GM18520 (cell line): ENCODE measurements around the gene DOC2A.
"Not testable (repeated sequence)": the region's sequence is repeated elsewhere in the genome, so short reads cannot be mapped to it uniquely, and the experiment has no call there.

Experiments used
- ATAC-seq: cut with Tn5 transposase; IDR thresholded peaks from one replicate; pipeline ENCODE4 v1.9.1; 2021; ENCODE audit not compliant: unreplicated experiment

DOC2A gene

GRCh38 chr16:30027588-30028437 is 17.0 kb upstream of the DOC2A start:
- ATAC-seq: no peak

DNA sequence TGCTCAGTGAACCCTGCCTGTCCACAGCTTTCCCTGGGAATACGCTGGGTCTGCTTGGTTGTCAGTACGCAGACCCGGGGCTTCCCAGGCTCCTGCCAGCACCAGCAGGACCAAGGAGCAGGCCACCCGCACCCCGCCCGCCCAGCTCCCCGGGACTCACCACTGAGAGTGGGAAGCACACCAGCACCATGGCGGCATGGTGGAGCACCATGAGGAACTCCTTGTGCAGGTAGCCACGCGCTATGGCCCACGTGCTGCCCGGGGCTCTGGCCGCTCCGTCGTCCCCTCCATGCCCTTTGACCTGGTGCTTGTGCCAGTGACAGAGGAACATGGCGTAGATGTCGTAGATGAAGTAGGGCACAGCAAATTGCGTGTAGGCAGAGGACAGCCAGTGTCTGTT is 15.6 kb upstream of the DOC2A start:
- ATAC-seq: no peak

DNA sequence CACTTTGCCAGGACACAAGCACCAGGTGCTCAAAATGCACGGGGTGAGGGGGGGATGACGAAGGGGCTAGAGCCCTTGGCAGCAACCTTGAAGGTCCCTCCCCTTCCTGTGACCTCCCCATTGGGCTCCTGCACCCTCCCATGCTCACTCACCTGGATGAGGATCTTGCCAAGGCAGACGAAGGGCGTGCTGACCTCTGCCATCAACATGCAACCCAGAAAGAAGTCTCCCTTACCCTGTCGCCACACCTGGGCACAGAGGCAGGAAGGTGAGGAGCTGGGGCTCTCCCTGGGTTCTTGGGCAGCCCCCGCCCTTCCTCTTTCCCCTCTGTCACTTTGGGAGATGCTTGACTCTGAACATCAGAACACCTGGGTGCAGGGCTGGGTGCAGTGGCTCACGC is 14.7 kb upstream of the DOC2A start:
- no peak for ATAC-seq

DNA sequence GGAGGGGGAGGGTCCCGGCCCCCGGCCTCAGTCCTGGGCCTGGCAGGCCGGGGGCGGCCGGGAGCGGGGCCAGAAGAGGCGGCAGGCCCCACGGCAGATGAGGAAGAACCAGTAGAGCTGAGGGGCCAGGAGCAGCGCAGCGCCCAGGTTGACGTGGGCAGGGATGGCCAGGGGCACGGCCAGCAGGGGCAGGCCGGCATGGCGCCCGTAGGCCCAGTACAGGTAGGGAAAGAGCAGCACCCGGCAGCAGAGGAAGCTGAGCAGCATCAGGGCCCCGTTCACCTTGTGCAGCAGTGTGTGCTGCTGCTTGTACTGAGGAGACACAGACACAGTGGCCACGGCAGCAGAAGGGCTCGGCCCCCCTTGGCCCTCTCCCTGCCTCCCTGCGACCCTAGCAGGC is 14.3 kb upstream of the DOC2A start:
- no peak for ATAC-seq

DNA sequence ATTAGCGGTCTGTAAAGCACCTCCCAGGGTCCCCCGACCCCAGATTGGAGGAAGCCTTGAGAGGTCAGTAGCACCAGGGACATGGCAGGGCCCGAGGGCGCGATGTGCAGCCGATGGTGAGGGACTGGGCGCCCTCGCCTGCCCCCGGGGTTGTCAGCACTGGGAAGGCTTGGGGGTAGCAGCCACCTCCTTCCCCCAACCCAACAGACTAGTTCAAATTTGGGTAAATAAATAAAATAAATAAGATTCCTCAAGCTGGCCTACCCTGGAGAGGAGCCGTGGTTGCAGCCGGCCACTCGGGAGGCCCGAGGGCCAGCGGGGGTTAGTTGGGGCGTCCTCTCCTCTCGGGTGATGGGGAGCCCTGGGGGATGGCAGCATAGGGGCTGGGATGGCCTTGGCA is 13.6 kb upstream of the DOC2A start:
- no peak for ATAC-seq

GRCh38 chr16:30023586-30023985 is 12.8 kb upstream of the DOC2A start:
- ATAC-seq: no peak

DNA sequence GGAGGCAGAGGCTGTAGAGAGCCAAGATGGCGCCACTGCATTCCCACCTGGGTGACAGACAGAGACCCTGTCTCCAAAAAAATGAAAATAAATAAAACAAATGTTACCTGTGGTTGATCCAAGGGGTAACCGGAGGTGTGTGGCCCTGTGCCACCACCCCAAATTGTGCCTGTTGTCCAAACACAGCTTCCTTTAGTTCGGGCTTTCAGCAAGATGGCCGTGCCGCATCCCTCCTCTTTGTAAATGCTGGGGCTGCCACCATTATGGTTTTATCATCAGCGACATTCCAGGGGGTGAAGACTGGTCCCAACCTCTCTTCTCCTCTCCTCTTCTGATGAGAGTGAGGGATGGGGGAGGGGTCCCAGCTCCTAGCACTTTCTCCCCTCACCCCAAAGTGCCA is 12.1 kb upstream of the DOC2A start, which contains the start of gene C16orf92:
Gene C16orf92, plus strand, starts transcription at position 312 of the 400 bp plus-strand sequence. CDS start 143 bp downstream, outside the sequence.
- no peak for ATAC-seq

- ATAC-seq: no peak
Observed at GRCh38 chr16:30018731-30019158, 7.9 kb upstream of the DOC2A start.

- ATAC-seq: not testable (repeated sequence)
Observed at GRCh38 chr16:30017937-30018336, 7.1 kb upstream of the DOC2A start.

GRCh38 chr16:30017277-30017656 is 6.4 kb upstream of the DOC2A start:
- no peak for ATAC-seq

- ATAC-seq: no peak
Observed at GRCh38 chr16:30016555-30017276, 5.9 kb upstream of the DOC2A start.

- not testable (repeated sequence) for ATAC-seq
Observed at GRCh38 chr16:30015450-30015849, 4.6 kb upstream of the DOC2A start.

- ATAC-seq: not testable (repeated sequence)
Observed at GRCh38 chr16:30012598-30012997, 1.8 kb upstream of the DOC2A start.

- no peak for ATAC-seq
Observed at GRCh38 chr16:30011714-30012504, 1.1 kb upstream of the DOC2A start.

- no peak for ATAC-seq
Observed at GRCh38 chr16:30009990-30010843, 610 bp downstream of the DOC2A start.

- ATAC-seq: no peak
Observed at GRCh38 chr16:30009085-30009862, 1.6 kb downstream of the DOC2A start.

DNA sequence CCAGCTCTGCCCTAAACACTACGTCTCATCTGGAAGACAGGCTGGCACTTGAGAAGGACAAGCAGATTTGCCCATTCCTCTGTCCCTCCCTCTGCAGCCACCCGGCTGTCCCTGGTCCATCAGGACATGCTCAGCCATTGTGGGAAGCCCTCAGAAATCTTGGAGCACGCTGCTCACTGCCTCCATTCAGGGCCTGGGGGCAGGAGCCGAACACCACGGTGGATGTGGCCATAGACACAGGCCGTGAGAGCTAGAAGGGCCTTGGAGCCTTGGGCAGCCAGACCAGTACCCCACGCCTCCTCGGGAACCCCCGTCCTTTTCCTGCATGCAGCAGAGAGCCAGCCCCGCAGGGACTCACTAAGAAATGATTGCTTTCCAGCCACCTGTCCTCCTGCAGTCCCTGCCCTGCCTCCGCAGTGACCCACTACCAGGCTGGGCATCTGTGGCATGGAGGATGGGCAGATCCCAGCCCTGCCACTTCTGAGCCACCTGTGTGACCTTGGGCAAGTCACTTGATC is 3.4 kb downstream of the DOC2A start:
- no peak for ATAC-seq

GRCh38 chr16:30006659-30007377 is 4.0 kb downstream of the DOC2A start:
- ATAC-seq: no peak

DNA sequence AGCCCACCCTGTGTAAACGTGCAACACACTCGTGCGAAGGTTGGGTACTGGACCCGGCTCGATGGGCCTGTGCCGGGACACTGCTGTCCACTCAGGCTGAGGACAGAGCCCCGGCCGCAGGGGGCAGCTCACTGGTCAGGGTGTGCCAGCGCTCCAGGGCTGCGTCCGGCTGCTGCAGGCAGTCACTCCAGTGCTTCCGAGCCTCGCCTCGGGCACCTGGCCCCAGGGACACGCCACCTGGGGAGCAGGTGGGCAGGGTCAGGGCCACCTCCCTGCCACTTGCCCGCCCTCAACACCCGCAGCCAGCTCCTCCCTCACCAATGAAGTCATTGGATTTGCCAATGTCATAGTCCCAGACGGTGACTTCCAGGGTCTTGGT is 4.7 kb downstream of the DOC2A start:
- no peak for ATAC-seq
